ENCODE results near the gene CDH13.

Gene CDH13

GRCh38 chr16:83176802-83177201, 550.0 kb downstream of the CDH13 start:
- Histone ChIP-seq H3K79me1 (ENCODE audit: low read length) (no peaks in the 10 kb centered on the region), H2BK5ac (ENCODE audit: low read length) (no peak overlapping the region), H3K79me2 (ENCODE audit: control insufficient read depth, insufficient read depth, low read length) (no peaks in the 10 kb centered on the region), H3K23ac (ENCODE audit: low read length) (no peak overlapping the region), H4K5ac (ENCODE audit: low read length) (no peak overlapping the region), H3K27ac (ENCODE audit: low read depth, low read length) (no peak overlapping the region), H3K56ac (ENCODE audit: low read length) (no peak overlapping the region), H3K4me2 (ENCODE audit: low read length) (no peak overlapping the region), H3K18ac (ENCODE audit: low read length) (no peak overlapping the region), H3K4ac (ENCODE audit: low read depth, low read length) (no peak overlapping the region), H3K4me3 (ENCODE audit: low read length) (no peak overlapping the region), H3K9ac (ENCODE audit: low read length) (no peak overlapping the region), H2BK120ac (ENCODE audit: low read depth, low read length) (no peak overlapping the region), H4K8ac (ENCODE audit: low read depth, low read length) (peak overlapping the region; percentile 39), H2AK5ac (ENCODE audit: low read length) (no peak overlapping the region), H2BK15ac (replicated peaks; ENCODE audit: low read depth) (no peak overlapping the region), H3K36me3 (ENCODE audit: control insufficient read depth, insufficient read depth, low read length) (no peaks in the 10 kb centered on the region), H3K4me1 (ENCODE audit: control insufficient read depth, low read depth, low read length) (no peaks in the 10 kb centered on the region), H3K27me3 (ENCODE audit: insufficient read depth, low read length, poor library complexity) (no peaks in the 10 kb centered on the region)
- DNase-seq: no peak
- WGBS (ENCODE audit: extremely low coverage, insufficient coverage, low lambda C conversion rate): no CpG with 5 or more reads among the region's 4 CpGs

- Histone ChIP-seq H4K8ac (ENCODE audit: low read depth, low read length) (no peak overlapping the region), H3K23ac (ENCODE audit: low read length) (no peak overlapping the region), H3K4me3 (ENCODE audit: low read length) (no peak overlapping the region), H3K18ac (ENCODE audit: low read length) (no peak overlapping the region), H3K79me1 (ENCODE audit: low read length) (no peaks in the 10 kb centered on the region), H2BK120ac (ENCODE audit: low read depth, low read length) (no peak overlapping the region), H2BK15ac (replicated peaks; ENCODE audit: low read depth) (no peak overlapping the region), H3K36me3 (ENCODE audit: control insufficient read depth, insufficient read depth, low read length) (no peaks in the 10 kb centered on the region), H3K27ac (ENCODE audit: low read depth, low read length) (no peak overlapping the region), H3K9ac (ENCODE audit: low read length) (no peak overlapping the region), H3K4ac (ENCODE audit: low read depth, low read length) (no peak overlapping the region), H3K56ac (ENCODE audit: low read length) (no peak overlapping the region), H2AK5ac (ENCODE audit: low read length) (no peak overlapping the region), H4K5ac (ENCODE audit: low read length) (no peak overlapping the region), H3K79me2 (ENCODE audit: control insufficient read depth, insufficient read depth, low read length) (no peaks in the 10 kb centered on the region), H3K4me1 (ENCODE audit: control insufficient read depth, low read depth, low read length) (no peaks in the 10 kb centered on the region), H3K27me3 (ENCODE audit: insufficient read depth, low read length, poor library complexity) (no peaks in the 10 kb centered on the region), H2BK5ac (ENCODE audit: low read length) (no peak overlapping the region), H3K4me2 (ENCODE audit: low read length) (no peak overlapping the region)
- no CpG with 5 or more reads among the region's 6 CpGs for WGBS (ENCODE audit: extremely low coverage, insufficient coverage, low lambda C conversion rate)
- no peak for DNase-seq
Measured at GRCh38 chr16:83185902-83186301, 559.1 kb downstream of the CDH13 start.

- H3K27me3 ChIP-seq (ENCODE audit: insufficient read depth, low read length, poor library complexity): no peaks in the 10 kb centered on the region
- WGBS (ENCODE audit: extremely low coverage, insufficient coverage, low lambda C conversion rate): no CpG with 5 or more reads among the region's 3 CpGs
Measured at GRCh38 chr16:83187405-83187804, 560.6 kb downstream of the CDH13 start.

GRCh38 chr16:83196796-83197195, 570.0 kb downstream of the CDH13 start:
- Histone ChIP-seq H3K27ac (ENCODE audit: low read depth, low read length) (no peak overlapping the region), H3K79me2 (ENCODE audit: control insufficient read depth, insufficient read depth, low read length) (no peaks in the 10 kb centered on the region), H3K36me3 (ENCODE audit: control insufficient read depth, insufficient read depth, low read length) (no peaks in the 10 kb centered on the region), H2BK120ac (ENCODE audit: low read depth, low read length) (no peak overlapping the region), H2AK5ac (ENCODE audit: low read length) (no peak overlapping the region), H2BK15ac (replicated peaks; ENCODE audit: low read depth) (no peak overlapping the region), H3K4me3 (ENCODE audit: low read length) (no peak overlapping the region), H3K23ac (ENCODE audit: low read length) (no peak overlapping the region), H3K79me1 (ENCODE audit: low read length) (no peaks in the 10 kb centered on the region), H3K56ac (ENCODE audit: low read length) (no peak overlapping the region), H3K27me3 (ENCODE audit: insufficient read depth, low read length, poor library complexity) (no peaks in the 10 kb centered on the region), H3K4me1 (ENCODE audit: control insufficient read depth, low read depth, low read length) (no peaks in the 10 kb centered on the region), H2BK5ac (ENCODE audit: low read length) (no peak overlapping the region), H3K4me2 (ENCODE audit: low read length) (no peak overlapping the region), H4K8ac (ENCODE audit: low read depth, low read length) (no peak overlapping the region), H3K4ac (ENCODE audit: low read depth, low read length) (no peak overlapping the region), H3K9ac (ENCODE audit: low read length) (no peak overlapping the region), H3K18ac (ENCODE audit: low read length) (no peak overlapping the region), H4K5ac (ENCODE audit: low read length) (no peak overlapping the region)
- WGBS (ENCODE audit: extremely low coverage, insufficient coverage, low lambda C conversion rate): no CpG with 5 or more reads among the region's 3 CpGs
- DNase-seq: no peak

More at GRCh38 chr16:83187405-83187804, 560.6 kb downstream of the CDH13 start:
- Histone ChIP-seq H2BK15ac (replicated peaks; ENCODE audit: low read depth) (no peak overlapping the region), H3K4me1 (ENCODE audit: control insufficient read depth, low read depth, low read length) (no peaks in the 10 kb centered on the region), H3K4me3 (ENCODE audit: low read length) (no peak overlapping the region), H2BK120ac (ENCODE audit: low read depth, low read length) (no peak overlapping the region), H3K4ac (ENCODE audit: low read depth, low read length) (no peak overlapping the region), H3K36me3 (ENCODE audit: control insufficient read depth, insufficient read depth, low read length) (no peaks in the 10 kb centered on the region), H3K27ac (ENCODE audit: low read depth, low read length) (no peak overlapping the region), H3K18ac (ENCODE audit: low read length) (no peak overlapping the region), H4K8ac (ENCODE audit: low read depth, low read length) (no peak overlapping the region), H3K79me1 (ENCODE audit: low read length) (no peaks in the 10 kb centered on the region), H4K5ac (ENCODE audit: low read length) (no peak overlapping the region), H3K4me2 (ENCODE audit: low read length) (no peak overlapping the region), H3K79me2 (ENCODE audit: control insufficient read depth, insufficient read depth, low read length) (no peaks in the 10 kb centered on the region), H2AK5ac (ENCODE audit: low read length) (no peak overlapping the region), H2BK5ac (ENCODE audit: low read length) (no peak overlapping the region), H3K23ac (ENCODE audit: low read length) (no peak overlapping the region), H3K56ac (ENCODE audit: low read length) (no peak overlapping the region), H3K9ac (ENCODE audit: low read length) (no peak overlapping the region)
- no peak for DNase-seq

GRCh38 chr16:83197450-83197849, 570.7 kb downstream of the CDH13 start:
- H2BK5ac ChIP-seq (ENCODE audit: low read length): no peak overlapping the region
- no peak overlapping the region for H4K5ac ChIP-seq (ENCODE audit: low read length)
- no peak overlapping the region for H3K9ac ChIP-seq (ENCODE audit: low read length)
- H3K23ac ChIP-seq (ENCODE audit: low read length): no peak overlapping the region
- H3K4ac ChIP-seq (ENCODE audit: low read depth, low read length): no peak overlapping the region
- DNase-seq: no peak
- H3K36me3 ChIP-seq (ENCODE audit: control insufficient read depth, insufficient read depth, low read length): no peaks in the 10 kb centered on the region
- no peak overlapping the region for H2AK5ac ChIP-seq (ENCODE audit: low read length)
- H3K79me1 ChIP-seq (ENCODE audit: low read length): no peaks in the 10 kb centered on the region
- no peak overlapping the region for H3K4me2 ChIP-seq (ENCODE audit: low read length)
- no peaks in the 10 kb centered on the region for H3K27me3 ChIP-seq (ENCODE audit: insufficient read depth, low read length, poor library complexity)
- no peak overlapping the region for H3K4me3 ChIP-seq (ENCODE audit: low read length)
- H3K27ac ChIP-seq (ENCODE audit: low read depth, low read length): no peak overlapping the region
- no peak overlapping the region for H3K56ac ChIP-seq (ENCODE audit: low read length)
- no peaks in the 10 kb centered on the region for H3K79me2 ChIP-seq (ENCODE audit: control insufficient read depth, insufficient read depth, low read length)
- H3K18ac ChIP-seq (ENCODE audit: low read length): no peak overlapping the region
- H3K4me1 ChIP-seq (ENCODE audit: control insufficient read depth, low read depth, low read length): no peaks in the 10 kb centered on the region
- H2BK120ac ChIP-seq (ENCODE audit: low read depth, low read length): no peak overlapping the region
- H2BK15ac ChIP-seq (replicated peaks; ENCODE audit: low read depth): no peak overlapping the region
- WGBS (ENCODE audit: extremely low coverage, insufficient coverage, low lambda C conversion rate): no CpG with 5 or more reads among the region's 5 CpGs
- H4K8ac ChIP-seq (ENCODE audit: low read depth, low read length): no peak overlapping the region

GRCh38 chr16:83198977-83199376, 572.2 kb downstream of the CDH13 start:
- H4K8ac ChIP-seq (ENCODE audit: low read depth, low read length): no peak overlapping the region
- no peak overlapping the region for H4K5ac ChIP-seq (ENCODE audit: low read length)
- DNase-seq: no peak
- no peak overlapping the region for H3K56ac ChIP-seq (ENCODE audit: low read length)
- H3K27me3 ChIP-seq (ENCODE audit: insufficient read depth, low read length, poor library complexity): no peaks in the 10 kb centered on the region
- no peak overlapping the region for H3K23ac ChIP-seq (ENCODE audit: low read length)
- H3K79me1 ChIP-seq (ENCODE audit: low read length): no peaks in the 10 kb centered on the region
- H3K9ac ChIP-seq (ENCODE audit: low read length): no peak overlapping the region
- no peak overlapping the region for H3K4me2 ChIP-seq (ENCODE audit: low read length)
- H2BK15ac ChIP-seq (replicated peaks; ENCODE audit: low read depth): no peak overlapping the region
- no peaks in the 10 kb centered on the region for H3K79me2 ChIP-seq (ENCODE audit: control insufficient read depth, insufficient read depth, low read length)
- H3K18ac ChIP-seq (ENCODE audit: low read length): no peak overlapping the region
- no peaks in the 10 kb centered on the region for H3K36me3 ChIP-seq (ENCODE audit: control insufficient read depth, insufficient read depth, low read length)
- no peak overlapping the region for H2BK5ac ChIP-seq (ENCODE audit: low read length)
- no peak overlapping the region for H3K4ac ChIP-seq (ENCODE audit: low read depth, low read length)
- no peak overlapping the region for H2BK120ac ChIP-seq (ENCODE audit: low read depth, low read length)
- H3K4me3 ChIP-seq (ENCODE audit: low read length): no peak overlapping the region
- no peak overlapping the region for H2AK5ac ChIP-seq (ENCODE audit: low read length)
- no CpG with 5 or more reads among the region's 4 CpGs for WGBS (ENCODE audit: extremely low coverage, insufficient coverage, low lambda C conversion rate)
- H3K27ac ChIP-seq (ENCODE audit: low read depth, low read length): no peak overlapping the region
- H3K4me1 ChIP-seq (ENCODE audit: control insufficient read depth, low read depth, low read length): no peaks in the 10 kb centered on the region

Data from mesendoderm (in vitro differentiated cells).